ENCODE data around the gene TRAF1.
"Not testable (repeated sequence)": the region's sequence is repeated elsewhere in the genome, so short reads cannot be mapped to it uniquely, and the experiment has no call there.

Gene TRAF1, protein sequence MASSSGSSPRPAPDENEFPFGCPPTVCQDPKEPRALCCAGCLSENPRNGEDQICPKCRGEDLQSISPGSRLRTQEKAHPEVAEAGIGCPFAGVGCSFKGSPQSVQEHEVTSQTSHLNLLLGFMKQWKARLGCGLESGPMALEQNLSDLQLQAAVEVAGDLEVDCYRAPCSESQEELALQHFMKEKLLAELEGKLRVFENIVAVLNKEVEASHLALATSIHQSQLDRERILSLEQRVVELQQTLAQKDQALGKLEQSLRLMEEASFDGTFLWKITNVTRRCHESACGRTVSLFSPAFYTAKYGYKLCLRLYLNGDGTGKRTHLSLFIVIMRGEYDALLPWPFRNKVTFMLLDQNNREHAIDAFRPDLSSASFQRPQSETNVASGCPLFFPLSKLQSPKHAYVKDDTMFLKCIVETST

DNA sequence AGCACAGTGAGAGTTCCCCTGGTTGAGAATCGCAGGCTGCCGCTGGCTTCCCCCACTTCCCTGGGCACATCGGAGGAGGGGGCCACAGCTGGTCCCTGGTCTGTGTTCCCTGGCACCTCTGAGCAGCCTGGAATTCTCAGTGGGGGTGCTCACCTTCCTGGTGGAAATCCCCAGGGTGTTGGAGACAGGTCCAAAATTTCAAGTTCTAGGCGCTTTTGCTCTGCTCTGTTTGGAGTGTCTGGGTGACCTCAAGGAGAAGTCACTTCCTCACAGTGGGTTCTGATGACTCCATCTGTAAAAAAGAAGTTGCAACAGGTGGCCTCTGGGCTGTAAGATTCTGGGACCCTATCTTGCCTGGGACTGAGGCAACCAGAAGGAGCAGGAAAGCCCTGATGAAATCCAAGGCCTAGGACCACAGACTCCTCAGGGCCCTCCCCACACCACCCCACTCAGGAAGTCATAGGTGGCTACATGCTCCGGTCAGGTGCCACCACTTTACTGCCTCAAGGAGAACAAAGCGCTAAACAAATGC is at the start of gene TRAF1:
TRAF1 (minus strand) TSS at position 400 of the 532 bp plus-strand sequence. CDS start 721 bp downstream, outside the sequence.
- DNase-seq = no peak

DNA sequence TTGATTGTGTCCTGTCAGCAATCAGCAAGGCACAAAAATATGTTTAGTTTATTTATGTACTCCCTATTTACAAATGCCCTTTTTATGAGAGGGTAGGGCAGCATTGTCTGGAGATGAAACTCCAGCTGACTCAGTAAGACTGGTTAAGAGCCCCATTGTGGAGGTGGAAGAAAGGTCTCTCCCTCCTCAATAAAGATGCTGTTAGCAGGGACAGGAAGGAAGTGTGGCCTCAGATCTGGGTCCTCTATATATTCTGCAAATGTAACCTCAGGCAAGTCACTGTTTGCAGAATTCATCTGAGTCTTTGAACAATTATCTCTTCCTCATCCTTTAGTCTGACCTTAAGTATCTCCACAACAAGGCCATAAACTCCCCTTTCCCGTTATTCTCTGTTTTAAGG is 48.3 kb upstream of the TRAF1 start:
- no peak for DNase-seq

DNA sequence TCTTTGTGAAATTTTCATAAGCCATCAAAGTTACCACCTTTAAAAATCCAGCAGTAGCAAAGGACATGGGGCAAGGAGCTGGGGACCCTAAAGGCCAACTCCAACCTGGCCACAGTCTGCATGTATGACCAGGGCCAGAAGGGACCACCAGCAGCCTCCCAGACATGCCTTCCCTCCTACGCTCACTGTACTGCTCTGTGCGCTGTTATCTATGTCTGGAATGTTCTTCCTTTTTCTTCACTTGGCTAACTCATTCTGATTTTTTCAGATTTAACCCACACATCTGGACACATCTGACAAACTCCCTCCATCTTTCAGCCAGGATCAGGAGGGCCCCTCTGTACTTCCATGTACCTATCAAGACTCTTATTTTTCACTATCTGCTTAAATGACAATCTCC is 47.6 kb upstream of the TRAF1 start:
- DNase-seq = no peak

DNA sequence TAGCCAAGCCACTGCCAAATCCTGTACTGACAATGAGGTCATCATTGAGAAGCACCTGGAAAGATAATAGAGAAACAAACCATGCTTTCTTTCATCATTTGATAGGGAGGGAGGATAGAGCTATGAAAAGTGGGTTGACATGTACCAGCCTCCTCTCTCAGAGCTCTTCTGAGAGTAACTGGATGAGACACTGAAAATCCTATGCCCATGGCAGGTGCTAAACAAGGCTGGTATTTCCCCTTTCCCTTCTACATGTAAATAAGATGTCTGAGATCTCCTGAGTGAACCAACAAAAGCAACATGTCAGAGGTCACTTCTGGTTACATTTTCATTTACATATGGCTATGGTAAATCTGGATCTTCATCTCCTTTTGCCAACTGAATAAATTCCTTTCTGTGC is 45.3 kb upstream of the TRAF1 start:
- DNase-seq = no peak

DNA sequence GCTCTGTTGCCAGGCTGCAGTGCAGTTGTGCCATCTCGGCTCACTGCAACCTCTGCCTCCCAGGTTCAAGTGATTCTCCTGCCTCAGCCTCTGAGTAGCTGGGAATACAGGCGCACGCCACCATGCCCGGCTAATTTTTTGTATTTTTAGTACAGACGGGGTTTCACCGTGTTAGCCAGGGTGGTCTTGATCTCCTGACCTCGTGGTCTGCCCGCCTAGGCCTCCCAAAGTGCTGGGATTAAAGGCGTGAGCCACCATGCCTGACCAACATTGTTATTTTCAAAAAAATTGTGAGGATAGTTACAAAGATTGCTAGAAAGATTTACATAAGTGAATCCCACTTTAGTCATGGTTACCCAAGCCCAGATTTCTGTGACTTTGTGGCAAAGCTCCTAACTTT is 44.9 kb upstream of the TRAF1 start:
- not testable (repeated sequence) for DNase-seq

DNA sequence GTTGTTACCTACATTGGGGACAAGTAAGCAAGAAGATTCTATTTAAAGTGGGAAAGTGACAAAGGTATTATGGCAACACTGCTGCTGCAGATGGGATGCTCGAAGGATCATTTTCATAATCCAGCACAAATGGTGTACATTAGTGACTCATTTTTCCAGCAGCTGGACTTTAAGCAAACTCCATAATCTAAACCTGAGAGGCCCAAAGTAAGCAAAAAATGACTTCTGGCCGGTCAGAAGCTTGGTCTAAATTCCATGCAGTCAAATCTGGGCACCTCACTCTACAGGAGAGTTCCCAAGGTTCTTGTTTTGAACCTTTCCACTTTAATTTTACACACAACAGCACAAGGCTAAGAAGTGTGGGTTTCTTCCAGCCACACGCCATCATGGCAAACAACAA is 43.6 kb upstream of the TRAF1 start:
- DNase-seq = no peak

DNA sequence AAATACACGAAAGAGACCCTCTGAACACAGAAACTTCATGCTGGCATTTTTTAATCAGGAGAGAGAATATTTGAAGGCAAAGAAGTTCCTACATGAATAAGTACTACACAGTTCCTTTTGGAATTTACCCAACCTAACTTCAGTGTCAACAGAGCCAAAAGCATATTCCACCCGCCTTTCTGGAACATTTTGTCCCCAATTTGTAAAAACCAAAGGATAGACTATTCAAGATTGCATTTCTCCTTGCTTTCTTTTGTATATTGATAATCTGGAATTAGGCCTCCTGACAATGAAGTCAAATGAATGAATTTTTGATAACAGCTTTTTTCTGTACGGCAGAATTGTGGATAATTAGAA is 39.4 kb upstream of the TRAF1 start:
- no peak for DNase-seq

DNA sequence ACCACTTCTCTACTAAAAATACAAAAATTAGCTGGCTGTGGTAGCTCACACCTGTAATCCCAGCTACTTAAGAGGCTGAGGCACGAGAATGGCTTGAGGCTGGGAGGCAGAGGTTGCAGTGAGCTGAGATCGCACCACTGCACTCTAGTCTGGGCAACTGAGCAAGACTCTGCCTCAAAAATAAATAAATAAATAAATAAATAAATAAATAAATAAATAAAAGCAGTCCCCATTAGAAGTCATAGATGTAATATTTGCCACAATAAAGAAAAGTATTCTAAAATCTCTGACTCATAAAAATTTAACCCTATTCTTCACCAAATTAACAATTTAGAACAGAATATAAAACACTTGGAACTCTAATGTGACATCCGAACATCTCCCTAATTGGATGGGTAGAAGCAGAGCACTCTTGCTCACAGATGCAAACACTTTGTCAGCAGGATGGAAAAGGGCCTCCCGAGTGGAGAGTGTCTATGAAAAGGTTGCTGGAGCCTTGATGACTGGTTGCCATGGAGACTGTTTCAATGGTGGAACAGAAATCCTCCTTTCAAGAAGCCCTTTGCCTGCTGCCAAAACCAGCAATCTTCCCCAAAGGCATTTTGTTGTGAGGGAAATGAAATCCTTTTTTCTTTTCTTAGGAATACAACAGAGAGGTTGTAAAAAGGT is 38.9 kb upstream of the TRAF1 start:
- DNase-seq = no peak

DNA sequence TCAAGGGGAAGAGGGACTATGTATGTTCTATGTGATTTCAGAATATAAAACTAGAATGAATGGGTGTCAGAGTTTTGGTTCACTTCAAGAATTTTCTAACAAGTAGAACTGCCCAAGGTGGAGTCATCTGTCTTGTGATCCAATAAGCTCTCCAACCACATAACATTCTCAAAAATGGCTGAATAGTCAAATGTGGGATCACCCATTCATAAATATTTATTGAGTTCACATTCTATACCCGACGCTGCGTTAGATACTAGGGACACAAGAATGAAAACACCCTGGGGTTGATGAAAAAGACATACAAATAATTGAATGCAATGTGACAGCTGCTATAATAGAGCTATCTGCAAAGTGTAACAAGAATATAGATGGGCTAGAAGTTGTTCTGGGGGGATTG is 35.3 kb upstream of the TRAF1 start:
- no peak for DNase-seq

DNA sequence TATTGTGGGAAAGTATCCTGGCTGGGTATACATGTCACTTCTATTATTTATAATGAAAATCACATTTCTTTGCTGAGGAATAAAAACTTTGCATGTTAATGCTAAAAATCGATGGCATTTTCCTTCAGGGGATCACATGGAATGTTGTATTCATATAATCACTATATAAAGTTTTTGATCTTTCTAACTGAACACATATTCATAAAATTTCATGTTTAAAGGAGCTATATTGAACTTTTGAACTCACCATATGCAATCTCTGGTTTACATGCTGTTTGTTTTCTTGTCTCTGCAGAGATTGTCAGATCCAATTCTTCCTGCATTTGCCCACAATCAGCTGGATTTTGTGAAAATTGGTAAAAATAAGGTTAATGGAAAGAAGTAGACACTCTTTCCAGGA is 33.4 kb upstream of the TRAF1 start:
- DNase-seq = no peak

DNA sequence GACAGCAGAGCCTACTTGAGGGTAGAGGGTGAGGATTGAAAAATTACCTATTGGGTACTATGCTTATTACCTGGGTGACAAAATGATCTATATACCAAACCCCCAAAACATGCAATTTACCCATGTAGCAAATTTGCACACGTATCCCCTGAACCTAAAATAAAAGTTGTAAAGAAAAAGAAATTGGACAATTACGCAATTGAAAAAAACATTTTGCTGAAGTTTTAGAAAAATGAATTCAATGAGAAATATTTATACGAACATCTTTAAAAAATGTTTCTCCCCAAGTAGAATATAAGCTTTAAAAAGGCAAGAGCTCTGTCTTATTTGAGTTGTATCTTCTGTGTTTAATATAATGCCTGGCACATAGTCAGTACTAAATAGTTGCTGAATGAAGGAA is 30.3 kb upstream of the TRAF1 start:
- no peak for DNase-seq

DNA sequence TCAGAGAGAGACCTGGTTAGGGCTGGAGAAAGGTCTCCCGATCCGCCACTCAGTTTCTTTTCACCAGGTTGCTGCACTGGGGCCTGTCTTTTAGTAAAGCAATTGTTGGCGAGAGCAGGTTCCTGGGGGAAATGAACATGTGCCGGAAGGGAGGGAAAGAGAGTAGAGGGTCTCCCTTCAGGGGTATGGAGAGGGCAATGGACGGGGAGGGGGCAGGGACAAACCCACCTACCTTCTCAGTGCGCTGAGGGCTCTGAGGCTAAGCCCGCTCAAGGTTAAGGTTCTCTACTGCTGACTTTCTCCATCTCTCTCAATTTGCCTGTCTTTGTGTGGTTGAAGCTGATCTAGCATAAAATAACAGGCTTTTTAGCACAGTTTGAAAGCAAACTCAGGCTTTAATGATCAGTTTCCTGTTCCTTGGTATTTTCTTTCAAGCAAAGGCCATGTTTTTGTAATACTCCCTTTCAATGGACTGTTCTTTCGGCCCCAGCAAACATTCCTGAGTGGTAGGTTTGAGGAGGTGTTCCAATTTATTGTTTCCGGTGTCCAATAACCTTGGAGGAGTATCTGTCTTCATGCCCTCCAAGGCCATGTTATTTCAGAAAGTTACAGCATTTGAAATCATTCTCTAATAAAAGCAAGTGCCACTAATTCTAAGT is 25.5 kb upstream of the TRAF1 start:
- DNase-seq = no peak

DNA sequence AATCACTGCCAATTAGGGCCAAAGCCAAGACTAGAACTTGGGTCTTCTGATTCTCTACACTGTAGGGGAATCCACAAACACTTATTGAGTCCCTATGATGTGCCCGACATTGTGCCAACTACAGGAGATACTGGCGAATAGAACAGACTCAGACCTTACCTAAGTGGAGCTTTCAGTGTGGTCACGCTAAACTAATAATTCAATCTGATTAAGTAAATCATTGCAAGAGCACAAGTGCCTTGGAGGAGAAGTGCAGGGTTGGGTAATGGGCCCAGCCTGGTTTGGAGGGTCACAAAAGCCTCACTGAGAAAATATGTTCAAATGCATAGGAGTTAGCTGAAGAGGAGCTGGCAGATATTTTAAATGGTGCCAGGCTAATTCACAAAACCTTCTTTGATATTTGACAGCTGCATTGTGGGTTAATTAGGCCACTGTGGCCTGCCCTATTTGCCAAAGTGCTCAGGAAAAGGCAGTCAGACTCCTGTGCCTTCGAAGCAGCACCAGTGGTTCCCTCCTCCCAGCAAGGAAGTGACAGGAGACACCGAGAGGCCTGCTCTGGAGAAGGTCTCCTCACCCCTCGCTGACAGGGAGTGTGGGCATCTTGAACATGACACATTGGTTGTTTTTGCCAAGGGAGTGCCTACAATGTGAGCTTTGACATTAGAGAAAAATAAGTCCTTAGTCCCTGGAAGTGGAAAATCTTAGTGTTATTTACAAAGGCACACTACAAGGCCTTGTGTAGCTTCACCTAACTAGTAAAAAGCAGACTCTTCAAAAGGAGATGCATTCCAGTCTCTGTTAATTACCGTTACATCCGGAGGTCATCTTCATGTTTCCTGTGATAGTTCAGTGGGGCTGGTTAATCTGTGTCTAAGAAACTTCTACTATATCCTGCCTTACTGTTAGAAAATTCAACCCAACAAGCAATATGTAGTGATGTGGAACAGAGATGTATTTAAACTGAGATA is 24.1 kb upstream of the TRAF1 start:
- DNase-seq = no peak

DNA sequence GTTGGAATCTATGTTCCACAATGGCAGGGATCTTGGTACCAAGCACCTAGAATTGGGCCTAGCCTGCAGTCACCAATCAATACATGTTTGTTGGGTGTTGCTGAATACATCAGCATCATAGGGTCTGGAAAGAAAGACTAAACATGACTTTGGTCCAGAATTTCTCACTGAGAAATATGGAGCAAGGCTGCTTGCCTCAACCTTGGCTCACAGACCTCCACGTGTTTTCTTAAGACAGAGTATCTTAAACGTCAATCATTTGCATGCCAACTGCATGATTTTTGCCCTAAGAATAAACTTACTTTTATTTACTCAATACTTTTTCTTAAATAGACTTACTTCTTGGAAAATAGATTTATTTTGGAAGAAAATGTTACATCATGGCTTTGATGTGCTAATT is 22.7 kb upstream of the TRAF1 start:
- DNase-seq = no peak

DNA sequence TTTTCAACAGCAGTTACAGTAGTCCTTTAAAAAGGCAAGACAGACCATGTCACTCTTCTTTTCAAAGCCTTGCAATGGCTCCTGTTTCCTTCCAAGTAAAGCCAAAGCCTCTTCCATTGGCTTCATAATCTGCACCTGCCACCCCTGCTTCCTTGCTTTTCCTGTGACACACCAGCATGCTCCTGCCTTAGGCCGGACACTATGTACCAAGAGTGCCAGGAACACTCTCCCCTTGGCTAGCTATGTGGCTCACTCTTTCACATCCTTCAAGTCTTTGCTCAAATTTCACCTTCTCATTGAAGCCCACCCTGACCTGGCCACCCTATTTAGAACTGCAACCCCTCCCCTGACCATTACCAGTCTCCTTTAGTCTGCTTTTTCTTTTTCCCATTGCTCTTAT is 22.2 kb upstream of the TRAF1 start:
- DNase-seq = no peak

DNA sequence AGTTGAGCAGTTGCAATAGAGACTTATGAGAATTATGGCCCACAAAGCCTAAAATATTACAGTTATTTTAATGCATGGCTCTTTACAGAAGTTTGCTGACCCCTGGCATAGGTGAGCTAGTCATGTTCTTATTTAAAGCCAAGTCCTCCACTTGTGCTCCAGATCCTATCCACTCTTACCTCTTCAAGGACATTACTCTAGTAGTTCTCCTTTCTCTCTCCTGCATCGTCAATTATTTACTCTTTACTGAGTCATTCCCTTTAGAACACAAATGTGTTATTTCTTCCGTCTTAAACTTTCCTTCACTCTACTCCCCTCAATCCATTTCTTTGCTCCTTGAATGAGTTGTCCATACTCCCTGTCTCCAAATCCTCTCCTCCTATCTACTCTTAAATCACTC is 20.6 kb upstream of the TRAF1 start:
- DNase-seq = no peak

DNA sequence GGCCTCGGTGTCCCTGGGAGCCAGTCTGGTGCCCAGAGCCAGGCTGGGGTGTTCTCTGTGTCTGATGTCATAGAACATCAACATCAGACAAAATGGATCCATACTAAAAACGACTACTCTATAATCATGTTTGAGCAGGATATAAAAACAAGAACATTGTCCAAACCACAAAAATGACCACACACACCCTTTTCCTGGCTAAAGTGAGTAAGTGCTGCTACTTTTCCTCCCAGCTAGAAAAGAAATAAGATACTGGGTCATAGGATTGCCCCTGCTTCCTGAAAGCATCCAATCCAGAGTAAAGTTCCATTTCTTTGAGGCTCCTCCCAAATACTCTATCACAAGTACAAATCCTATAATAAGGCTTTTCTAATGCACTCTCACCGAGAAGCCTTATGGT is 19.7 kb upstream of the TRAF1 start:
- DNase-seq = no peak

DNA sequence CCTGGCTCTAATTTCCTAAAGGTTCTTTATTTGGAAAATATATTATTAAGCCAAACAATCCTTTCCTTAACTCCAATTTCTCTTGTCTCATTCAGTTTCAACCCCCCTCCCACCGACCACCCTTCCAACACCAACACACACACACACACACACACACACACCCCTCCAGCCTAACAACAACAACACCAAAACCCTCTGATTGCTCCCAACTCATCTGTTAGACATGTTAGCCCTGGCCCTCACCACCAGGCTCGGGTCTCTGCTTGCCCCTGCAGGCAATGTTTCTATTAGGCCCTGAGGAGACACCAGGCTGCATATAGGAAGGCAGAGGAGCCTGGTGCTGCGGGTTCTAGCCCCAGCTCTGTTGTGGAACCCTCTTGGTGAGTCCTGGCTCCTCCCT is 18.4 kb upstream of the TRAF1 start:
- DNase-seq = no peak

DNA sequence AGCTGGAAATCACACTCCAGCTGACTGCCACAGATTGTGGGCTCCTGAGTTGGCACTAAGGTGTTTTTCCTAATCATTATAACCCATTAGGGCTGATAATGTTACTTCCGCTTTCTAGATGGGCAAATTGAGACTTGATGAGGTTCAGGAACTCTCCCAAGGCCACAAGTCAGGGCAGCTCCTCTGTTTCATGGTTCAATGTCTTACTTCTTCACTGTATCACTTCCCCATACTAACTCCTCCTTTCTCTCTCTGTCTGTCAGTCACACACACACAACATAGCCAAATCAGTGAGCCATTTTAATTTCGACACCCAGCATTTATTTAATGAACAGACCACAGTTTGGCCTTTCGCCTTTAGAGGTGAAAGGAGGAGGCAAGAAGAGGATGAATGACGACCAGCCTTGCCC is 17.8 kb upstream of the TRAF1 start:
- no peak for DNase-seq

DNA sequence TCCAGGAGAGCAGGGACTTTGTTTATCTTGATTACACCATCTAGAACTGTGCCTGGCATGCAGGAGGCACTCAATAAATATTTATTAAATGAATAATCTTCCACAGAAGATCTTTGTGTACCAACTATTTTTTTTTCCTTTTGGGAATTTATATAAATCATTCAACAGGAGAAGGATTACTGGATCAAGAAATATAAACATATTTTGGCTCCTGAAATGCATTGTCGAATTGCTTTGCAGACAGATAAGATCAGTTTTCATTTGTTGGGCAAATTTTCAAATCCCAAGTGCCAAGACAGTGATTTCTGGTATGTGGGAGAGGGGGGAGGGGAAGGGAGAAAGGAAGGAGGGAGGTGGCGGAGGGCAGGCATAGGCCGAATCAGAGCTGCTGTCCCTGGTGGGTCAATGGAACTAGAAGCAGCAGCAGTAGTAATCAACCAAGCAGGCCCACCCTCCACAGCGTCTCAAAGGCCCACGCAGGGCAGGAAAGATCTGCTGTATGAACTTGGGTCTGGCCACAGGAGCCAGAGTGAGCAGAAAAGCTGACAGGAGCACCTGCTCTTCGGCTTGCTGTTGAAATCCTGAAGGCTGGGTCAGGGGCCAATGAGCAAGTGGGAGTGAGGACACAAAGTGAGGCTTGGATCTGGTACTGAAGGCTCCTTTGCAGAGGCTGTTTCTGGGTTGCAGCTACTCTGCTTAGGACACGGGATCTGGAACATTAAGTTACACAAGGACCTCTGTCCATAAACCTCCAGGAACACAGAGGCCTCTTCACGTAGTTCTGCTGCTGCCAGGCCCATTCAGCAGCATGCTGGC is 15.8 kb upstream of the TRAF1 start:
- DNase-seq = no peak

DNA sequence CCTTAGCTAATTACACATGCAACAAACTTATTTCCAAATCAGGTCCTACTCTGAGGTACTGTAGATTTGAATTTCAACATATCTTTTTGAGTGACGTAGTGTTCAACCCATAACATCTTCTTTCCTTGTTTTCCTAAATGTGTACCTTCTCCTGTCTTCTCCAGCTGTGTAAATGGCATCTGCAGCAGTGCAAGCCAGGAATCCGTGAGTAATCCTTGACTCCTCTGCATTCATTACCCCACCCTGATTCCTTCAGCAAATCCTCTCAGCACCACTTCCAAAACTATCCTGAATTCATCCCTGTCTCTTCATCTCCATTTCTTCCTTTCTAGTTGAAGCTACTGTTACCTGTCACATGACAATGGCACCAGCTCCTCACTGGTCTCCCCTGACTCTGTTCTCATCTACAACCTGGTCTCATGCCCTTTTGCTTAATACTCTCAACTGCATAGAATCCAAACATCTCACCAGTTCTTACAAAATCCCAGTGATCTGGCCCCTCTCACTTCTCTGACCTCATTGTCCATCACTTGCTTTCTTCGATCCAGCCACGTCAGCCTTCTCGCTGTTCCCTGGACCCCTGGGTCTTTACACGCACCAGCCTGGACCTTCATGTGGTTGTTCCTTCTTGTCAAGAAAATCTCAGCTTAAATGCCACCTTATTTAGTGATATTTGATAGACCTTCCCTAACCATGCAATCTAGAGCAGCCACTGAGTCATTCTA is 14.6 kb upstream of the TRAF1 start:
- no peak for DNase-seq
